Effector memory CD4-positive, alpha-beta T cell (primary cell): ENCODE data around the gene MRFAP1.
A peak's percentile ranks its signal among the peaks of the same experiment; 100 is the strongest.

Experiments used
- DNase-seq, 3 donors: peaks; one replicate each; pipeline ENCODE4 v3.0.0-alpha.2; 2020
- H3K27ac ChIP-seq: 2 replicates; pipeline ENCODE4 v1.7.0; 2013; ENCODE audit warnings: mild to moderate bottlenecking, low read length, moderate library complexity; ENCODE audit not compliant: insufficient read depth, poor library complexity, severe bottlenecking
- H3K27me3 ChIP-seq: replicated peaks from 2 replicates; pipeline ENCODE4 v1.7.0; 2013; ENCODE audit warnings: mild to moderate bottlenecking, low read length; ENCODE audit not compliant: insufficient read depth, control insufficient read depth, poor library complexity, severe bottlenecking
- H3K36me3 ChIP-seq: 2 replicates; pipeline ENCODE4 v1.7.0; 2013; ENCODE audit warnings: mild to moderate bottlenecking, low read length, moderate library complexity; ENCODE audit not compliant: control insufficient read depth, insufficient read depth
- H3K4me1 ChIP-seq: 2 replicates; pipeline ENCODE4 v1.7.0; 2013; ENCODE audit warnings: low read length, mild to moderate bottlenecking; ENCODE audit not compliant: control insufficient read depth, insufficient read depth, poor library complexity, severe bottlenecking
- H3K4me3 ChIP-seq: 2 replicates; pipeline ENCODE4 v1.7.0; 2013; ENCODE audit warnings: low read length, low read depth, mild to moderate bottlenecking; ENCODE audit not compliant: insufficient read depth, poor library complexity, severe bottlenecking
- H3K9me3 ChIP-seq: 2 replicates; pipeline ENCODE4 v1.7.0; 2013; ENCODE audit warnings: mild to moderate bottlenecking, low read length, moderate library complexity; ENCODE audit not compliant: control insufficient read depth

MRFAP1 gene

DNA sequence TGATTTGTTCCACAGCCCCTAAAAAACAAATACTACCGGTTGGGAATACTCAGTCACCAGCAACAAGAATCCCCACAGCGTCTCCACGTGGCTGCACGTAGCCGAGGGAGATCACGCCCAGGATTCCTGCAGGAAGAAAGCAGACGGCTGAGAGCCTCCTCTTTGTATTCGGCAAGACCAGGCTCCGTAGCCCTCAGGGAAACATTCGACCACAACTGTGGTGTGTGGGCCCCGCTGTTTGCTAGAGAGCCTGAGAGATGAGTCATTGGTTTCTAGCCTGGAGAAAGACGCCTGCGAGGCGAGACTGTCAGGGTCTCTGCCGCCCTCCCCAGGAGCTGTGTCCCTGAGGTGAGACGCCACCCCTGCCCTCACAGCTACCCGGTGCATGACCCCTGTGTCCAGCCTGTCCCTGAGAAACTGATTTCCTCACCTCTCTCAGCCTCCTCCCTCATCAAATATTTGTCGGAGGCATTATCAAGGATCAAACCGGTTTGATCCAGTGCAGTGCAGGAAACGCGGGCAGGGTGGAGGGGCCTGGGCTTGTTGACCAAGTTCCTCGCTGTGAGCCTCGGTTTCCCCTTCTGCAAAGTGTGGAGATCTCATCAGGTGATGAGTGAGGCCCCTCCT, 48.5 kb downstream of the MRFAP1 start:
- no peaks in the 10 kb centered on the region for H3K27me3 ChIP-seq
- peak overlapping the region; percentile 81 for H3K27ac ChIP-seq
- DNase-seq = peak; percentile 62 to 71 (median 68)
- no peaks in the 10 kb centered on the region for H3K9me3 ChIP-seq
- H3K4me3 ChIP-seq = peak overlapping the region; percentile 38
- no peaks in the 10 kb centered on the region for H3K36me3 ChIP-seq
- H3K4me1 ChIP-seq = peaks cover 62% of the 10 kb centered on the region

DNA sequence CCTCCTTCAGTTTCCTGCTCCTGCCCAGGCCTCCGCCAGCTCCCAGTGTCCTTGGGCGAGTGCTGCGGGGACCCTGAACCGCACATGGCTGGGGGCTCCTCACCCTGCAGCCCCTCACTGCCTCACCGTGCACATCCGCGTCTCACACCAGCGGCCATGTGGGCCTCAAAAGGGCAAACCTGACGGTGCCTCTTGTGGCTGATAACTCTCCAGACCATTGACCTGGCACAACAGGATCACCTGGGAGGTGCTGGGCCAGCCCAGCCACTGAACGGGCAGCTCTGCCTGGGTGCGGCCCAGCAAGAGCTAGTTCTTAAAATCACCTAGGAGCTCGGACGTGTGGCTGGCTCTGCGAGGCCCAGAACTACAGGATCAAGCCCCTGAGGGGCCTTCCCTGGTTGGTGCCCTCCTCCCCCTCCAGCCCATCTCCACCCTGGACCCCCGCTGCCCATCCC, 49.0 kb downstream of the MRFAP1 start:
- no peaks in the 10 kb centered on the region for H3K36me3 ChIP-seq
- no peak for DNase-seq
- H3K4me3 ChIP-seq = peak overlapping the region; percentile 38
- H3K27ac ChIP-seq = peak overlapping the region; percentile 81
- H3K27me3 ChIP-seq = no peaks in the 10 kb centered on the region
- no peaks in the 10 kb centered on the region for H3K9me3 ChIP-seq
- H3K4me1 ChIP-seq = peaks cover 67% of the 10 kb centered on the region
